ENCODE data around the gene INTS11. TPM values are rescaled to one million over a fixed set of nuclear protein-coding genes. Genes with fewer than 3 reads are reported as not detected.

The INTS11 gene
- total RNA-seq, 6 experiments from 2014 or later = 35.1 to 52.4 (median 43.5) TPM

GRCh38 chr1:1273209-1273511 is 51.3 kb downstream of the INTS11 start:
- no CpG with 5 or more reads among the region's 31 CpGs for WGBS (ENCODE audit: insufficient coverage, low coverage, low lambda C conversion rate, missing lambda C conversion rate)
- no peak for TF ChIP-seq CTCF (IDR thresholded peaks at IDR 0.05)
- TF ChIP-seq POLR2A (IDR thresholded peaks at IDR 0.05) = no peak
- H3K27ac ChIP-seq = peak overlapping the region; percentile 47 to 74 (median 60)
- H3K4me1 ChIP-seq = peaks cover 0 to 22% (median 10%) of the 10 kb centered on the region in 4 donors
- ATAC-seq (no peak), DNase-seq (peak in 2 of 3 donors; percentile 50 to 64)
- intact Hi-C loops (cut with DNase I) = no loop called here
- no peaks in the 10 kb centered on the region for H3K27me3 ChIP-seq
- H3K4me3 ChIP-seq = peak overlapping the region; percentile 82 to 97 (median 91)
- H3K36me3 ChIP-seq = no peaks in the 10 kb centered on the region
- no peaks in the 10 kb centered on the region for H3K9me3 ChIP-seq

GRCh38 chr1:1272341-1273208 is 51.9 kb downstream of the INTS11 start:
- Histone ChIP-seq H3K9me3 (no peaks in the 10 kb centered on the region), H3K27ac (peak overlapping the region; percentile 47 to 74 (median 60)), H3K36me3 (peaks cover 0 to 2% (median 0%) of the 10 kb centered on the region in 4 donors), H3K27me3 (no peaks in the 10 kb centered on the region), H3K4me3 (peak overlapping the region; percentile 82 to 97 (median 91)), H3K4me1 (peaks cover 0 to 22% (median 10%) of the 10 kb centered on the region in 4 donors)
- TF ChIP-seq POLR2A (IDR thresholded peaks at IDR 0.05) = no peak
- no peak for TF ChIP-seq CTCF (IDR thresholded peaks at IDR 0.05)
- intact Hi-C loops (cut with DNase I) = no loop called here
- 7% methylated on average over 26 of the region's 43 CpGs for WGBS (ENCODE audit: insufficient coverage, low coverage, low lambda C conversion rate, missing lambda C conversion rate)
- ATAC-seq (peak in 1 of 4 donors; percentile 17), DNase-seq (peak in 2 of 3 donors; percentile 49 to 57)

- no peaks in the 10 kb centered on the region for H3K27me3 ChIP-seq
- H3K36me3 ChIP-seq = peaks cover 0 to 8% (median 1%) of the 10 kb centered on the region in 4 donors
- ATAC-seq (no peak), DNase-seq (no peak)
- intact Hi-C loops (cut with DNase I) = no loop called here
- WGBS (ENCODE audit: insufficient coverage, low coverage, low lambda C conversion rate, missing lambda C conversion rate) = 87% methylated on average over 3 of the region's 7 CpGs
- H3K4me3 ChIP-seq = no peak overlapping the region
- H3K4me1 ChIP-seq = peaks cover 0 to 22% (median 10%) of the 10 kb centered on the region in 4 donors
- no peak for TF ChIP-seq POLR2A (IDR thresholded peaks at IDR 0.05)
- TF ChIP-seq CTCF (IDR thresholded peaks at IDR 0.05) = no peak
- no peak overlapping the region for H3K27ac ChIP-seq
- H3K9me3 ChIP-seq = no peaks in the 10 kb centered on the region
Measured at GRCh38 chr1:1270813-1271212, 53.6 kb downstream of the INTS11 start.

GRCh38 chr1:1268284-1268682 is 56.2 kb downstream of the INTS11 start:
- Histone ChIP-seq H3K9me3 (no peaks in the 10 kb centered on the region), H3K4me1 (peaks cover 0 to 22% (median 10%) of the 10 kb centered on the region in 4 donors), H3K27ac (no peak overlapping the region), H3K36me3 (peaks cover 0 to 26% (median 4%) of the 10 kb centered on the region in 4 donors), H3K4me3 (no peak overlapping the region), H3K27me3 (no peaks in the 10 kb centered on the region)
- TF ChIP-seq POLR2A (IDR thresholded peaks at IDR 0.05) (no peak), CTCF (IDR thresholded peaks at IDR 0.05) (no peak)
- WGBS (ENCODE audit: insufficient coverage, low coverage, low lambda C conversion rate, missing lambda C conversion rate) = no CpG with 5 or more reads among the region's 13 CpGs
- intact Hi-C loops (cut with DNase I) = loop anchor here in 1 of 2 donors (10.0 kb wide), 1 partner anchor 143 kb away; no protein-coding TSS in a partner anchor
- ATAC-seq (no peak), DNase-seq (no peak)

Measured in right lobe of liver (tissue), 6 donors.